ENCODE results near the gene UGT8.
"Not testable (repeated sequence)": the region's sequence is repeated elsewhere in the genome, so short reads cannot be mapped to it uniquely, and the experiment has no call there.

The UGT8 gene

DNA sequence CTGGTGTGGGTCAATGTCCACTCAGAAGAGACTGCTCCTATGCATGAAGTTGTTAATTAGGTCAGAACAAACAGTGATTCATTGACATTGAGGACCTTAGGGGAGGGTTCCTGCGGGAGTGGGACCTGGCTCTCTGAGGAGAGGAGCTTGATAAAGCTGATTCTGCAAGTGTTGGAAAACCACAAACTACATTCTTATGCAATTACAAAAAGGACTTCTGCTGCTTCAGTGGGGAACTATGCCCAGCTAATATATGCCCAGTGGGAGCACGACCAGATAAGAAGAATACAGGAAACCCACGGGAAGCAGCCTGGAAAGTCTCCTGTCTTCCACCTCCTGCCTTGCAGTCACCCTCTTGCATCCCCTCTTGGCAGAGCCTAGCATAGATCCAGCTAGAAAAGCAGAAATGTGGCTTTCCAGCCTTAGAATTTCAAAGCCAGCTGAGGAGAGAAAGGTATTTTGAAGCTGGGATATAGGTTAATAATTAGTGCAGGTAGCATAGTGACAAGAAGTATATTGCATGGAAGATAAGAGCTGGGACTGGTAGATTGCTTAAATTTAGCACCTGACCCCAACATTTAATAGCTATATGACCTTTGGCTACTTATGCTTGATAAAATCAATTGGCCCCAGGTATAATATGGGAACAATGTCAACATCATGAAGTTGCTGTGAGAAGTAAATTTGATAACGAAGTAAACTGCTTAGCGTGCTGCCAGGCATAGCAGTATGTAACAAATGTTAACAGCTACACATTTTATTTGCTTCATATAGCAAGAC, 34.9 kb upstream of the UGT8 start:
- no peak for DNase-seq (ENCODE audit: low read depth)
- no peak overlapping the region for H3K4me3 ChIP-seq (ENCODE audit: low read depth, low read length)
- no peak for TF ChIP-seq CTCF (IDR thresholded peaks at IDR 0.05; ENCODE audit: low read depth, low read length, missing control alignments)

GRCh38 chr4:114577386-114577785, 21.2 kb upstream of the UGT8 start:
- H3K4me3 ChIP-seq (ENCODE audit: low read depth, low read length) = no peak overlapping the region
- no peak for TF ChIP-seq CTCF (IDR thresholded peaks at IDR 0.05; ENCODE audit: low read depth, low read length, missing control alignments)
- no peak for DNase-seq (ENCODE audit: low read depth)

DNA sequence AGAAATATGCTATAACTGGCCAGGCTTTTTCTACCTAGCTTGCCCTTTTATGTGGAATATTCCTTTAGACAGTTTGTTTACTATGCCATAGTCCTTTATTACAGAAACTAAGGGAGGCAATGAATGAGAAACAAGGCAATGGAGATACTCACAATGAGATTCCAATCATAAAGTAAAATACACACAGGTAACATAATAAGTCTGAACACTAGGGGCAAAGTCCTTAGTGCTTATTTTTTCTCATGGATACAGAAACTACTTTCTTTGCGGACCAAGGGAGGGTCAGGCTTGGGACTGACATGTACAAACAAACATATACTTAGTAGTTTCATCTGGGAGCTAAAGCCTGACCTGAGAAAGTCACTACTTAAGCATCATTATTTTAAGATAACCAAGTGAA, 16.0 kb upstream of the UGT8 start:
- H3K4me3 ChIP-seq (ENCODE audit: low read depth, low read length) = no peak overlapping the region
- no peak for DNase-seq (ENCODE audit: low read depth)
- TF ChIP-seq CTCF (IDR thresholded peaks at IDR 0.05; ENCODE audit: low read depth, low read length, missing control alignments) = no peak

GRCh38 chr4:114588305-114588704, 10.3 kb upstream of the UGT8 start:
- no peak overlapping the region for H3K4me3 ChIP-seq (ENCODE audit: low read depth, low read length)
- TF ChIP-seq CTCF (IDR thresholded peaks at IDR 0.05; ENCODE audit: low read depth, low read length, missing control alignments) = no peak
- no peak for DNase-seq (ENCODE audit: low read depth)

- not testable (repeated sequence) for H3K4me3 ChIP-seq (ENCODE audit: low read depth, low read length); DNase-seq (ENCODE audit: low read depth)
These were observed 8.2 kb upstream of the UGT8 start for GRCh38 chr4:114590360-114590759.

DNA sequence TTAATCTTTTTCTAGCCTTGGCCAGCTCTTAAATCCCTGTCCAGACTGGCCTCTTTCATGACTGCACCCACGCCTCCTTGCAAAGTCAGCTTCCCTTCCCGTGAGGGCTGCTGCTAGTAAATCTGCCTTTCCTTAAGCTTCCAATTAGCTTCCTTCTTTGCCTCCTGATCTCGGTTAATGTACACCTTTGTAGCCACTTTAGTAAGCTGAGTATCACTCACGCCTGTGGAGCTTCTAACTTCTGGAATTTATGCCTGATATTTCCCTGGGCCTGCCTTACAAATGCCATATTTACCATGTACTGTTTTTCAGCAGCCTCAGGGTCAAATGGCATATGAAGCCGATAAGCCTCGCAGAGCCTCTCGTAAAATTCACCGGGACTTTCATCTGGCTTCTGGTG, 5.1 kb upstream of the UGT8 start:
- no peak for TF ChIP-seq CTCF (IDR thresholded peaks at IDR 0.05; ENCODE audit: low read depth, low read length, missing control alignments)
- no peak for DNase-seq (ENCODE audit: low read depth)
- no peak overlapping the region for H3K4me3 ChIP-seq (ENCODE audit: low read depth, low read length)

- DNase-seq (ENCODE audit: low read depth) = no peak
- TF ChIP-seq CTCF (IDR thresholded peaks at IDR 0.05; ENCODE audit: low read depth, low read length, missing control alignments) = no peak
- no peak overlapping the region for H3K4me3 ChIP-seq (ENCODE audit: low read depth, low read length)
These were observed 3.4 kb upstream of the UGT8 start for GRCh38 chr4:114595207-114595606.

Measured in GM12864 (cell line).